A204.1 (cell line): ENCODE results near the gene KCTD17.

Source experiments
- FAIRE-seq: peaks from 2 replicates; lab custom pipeline; 2012; peaks lifted over from hg19 to GRCh38; lab: Jason Lieb, UNC

KCTD17 gene

DNA sequence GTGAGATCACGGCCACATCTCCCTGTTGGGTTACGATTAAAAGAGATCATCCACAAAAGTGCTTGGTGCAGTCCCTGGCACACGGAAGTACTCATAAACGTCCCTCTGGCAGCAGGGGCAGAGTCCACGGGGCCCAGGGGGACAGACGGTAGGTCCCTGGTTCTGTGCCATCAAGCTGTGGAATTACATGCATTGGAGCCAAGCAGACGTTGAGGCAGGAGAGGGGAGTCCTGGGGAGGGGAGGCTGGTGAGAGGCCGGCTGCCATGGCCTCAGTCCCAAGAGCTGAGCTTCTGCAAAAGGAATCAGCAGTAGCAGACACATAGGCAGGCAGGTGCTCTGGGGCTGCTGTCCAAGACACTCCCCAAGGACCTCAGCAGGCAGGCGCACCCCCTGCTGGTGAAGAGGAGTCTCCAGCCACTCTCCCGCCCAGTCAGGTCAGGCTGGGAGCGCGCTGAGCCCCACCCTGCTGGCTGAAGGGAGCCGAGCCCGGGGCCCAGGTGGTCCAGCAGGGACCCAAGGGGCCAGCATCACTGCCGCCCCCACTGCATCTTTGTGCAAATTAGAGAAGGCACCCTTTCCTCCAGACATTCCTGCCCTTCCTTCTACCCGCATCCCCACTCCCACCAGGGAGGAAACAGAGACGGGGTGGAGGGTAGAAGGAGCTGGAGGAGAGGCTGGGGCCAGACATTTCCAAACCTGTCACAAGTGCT lies 7.6 kb upstream of the KCTD17 start:
- FAIRE-seq, result no peak

DNA sequence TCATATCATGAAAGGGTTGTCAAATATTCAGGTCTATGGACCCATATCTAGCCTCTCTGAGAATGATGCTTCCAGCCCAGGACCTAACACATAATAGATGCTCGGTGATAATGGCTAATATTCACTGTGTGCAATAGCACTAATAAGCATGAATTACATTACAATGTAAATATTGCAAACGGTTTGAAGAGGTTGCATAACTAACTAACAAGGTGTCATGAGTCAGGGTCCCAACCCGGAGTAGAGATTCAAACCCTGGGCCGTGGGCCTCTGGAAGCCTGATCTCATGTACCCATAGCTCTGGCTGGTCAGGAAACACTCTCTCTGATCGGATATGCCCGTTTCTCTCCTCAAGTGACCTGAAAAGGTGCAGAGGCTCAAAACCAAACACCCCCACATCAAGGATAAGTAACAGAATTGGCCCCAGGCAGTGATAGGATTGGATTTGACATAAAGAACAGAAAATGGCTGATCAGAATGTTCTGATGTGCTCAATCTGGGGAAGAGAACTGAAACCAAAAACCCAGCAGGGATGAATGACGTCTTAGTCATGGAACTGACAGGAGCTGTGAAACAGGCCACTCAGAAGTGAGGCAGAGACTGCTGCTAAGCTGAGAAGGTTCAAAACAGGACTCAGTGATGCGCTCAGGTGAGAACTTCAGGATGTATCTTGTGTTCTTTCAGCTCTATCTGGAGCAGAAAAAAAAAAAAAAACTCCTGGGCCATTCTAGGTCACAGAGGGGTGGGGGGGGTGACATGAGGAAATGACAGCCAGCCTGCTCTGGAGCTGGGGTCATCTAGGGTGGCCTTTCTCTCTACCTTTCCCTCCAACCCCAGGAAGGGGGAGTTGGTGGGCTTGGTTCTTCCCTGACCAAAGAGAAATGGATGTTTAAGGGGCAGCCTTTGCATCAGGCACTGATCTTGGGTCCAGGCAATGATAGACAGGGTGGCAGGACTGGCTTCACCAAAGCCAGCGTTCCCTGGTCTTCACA lies 6.6 kb upstream of the KCTD17 start:
- no peak for FAIRE-seq

DNA sequence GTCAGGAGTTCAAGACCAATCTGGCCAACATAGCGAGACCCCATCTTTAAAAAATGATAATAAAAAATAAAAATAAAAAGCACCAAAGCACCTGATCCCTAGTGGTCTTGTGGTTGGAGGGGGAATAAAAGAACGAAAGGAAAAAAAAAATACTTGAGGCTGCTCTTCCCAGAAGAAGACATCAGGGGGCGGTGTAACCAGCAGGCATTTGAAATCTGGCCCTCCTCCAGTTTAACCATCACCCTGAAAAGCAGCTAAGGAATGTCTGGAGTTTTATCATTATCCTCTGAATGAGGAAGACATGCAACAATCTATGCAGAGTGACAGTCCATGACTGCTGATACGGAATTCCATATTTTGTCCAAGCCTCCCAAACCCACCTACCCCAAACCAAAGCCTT lies 5.6 kb upstream of the KCTD17 start:
- FAIRE-seq, result no peak

DNA sequence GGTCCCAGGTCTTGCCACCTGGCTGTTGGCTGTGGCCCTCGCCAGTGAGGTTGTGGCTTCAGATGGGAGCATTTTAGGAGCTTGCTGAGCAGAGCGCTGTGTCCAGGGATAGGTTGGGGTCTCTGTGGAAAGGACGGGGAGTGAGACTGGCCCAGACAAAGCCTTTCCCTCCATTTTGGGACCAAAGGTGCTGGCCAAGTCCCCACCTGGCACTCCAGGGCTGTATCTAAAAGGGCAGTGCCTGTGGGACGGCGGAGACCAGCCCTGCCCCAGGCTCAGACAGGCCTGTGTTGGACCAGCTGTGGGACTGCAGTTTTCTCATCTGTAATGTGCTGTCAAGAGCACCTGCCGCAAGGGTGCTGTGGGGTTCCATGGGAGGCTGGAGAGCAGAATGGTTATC lies 5.0 kb upstream of the KCTD17 start:
- FAIRE-seq, result no peak

DNA sequence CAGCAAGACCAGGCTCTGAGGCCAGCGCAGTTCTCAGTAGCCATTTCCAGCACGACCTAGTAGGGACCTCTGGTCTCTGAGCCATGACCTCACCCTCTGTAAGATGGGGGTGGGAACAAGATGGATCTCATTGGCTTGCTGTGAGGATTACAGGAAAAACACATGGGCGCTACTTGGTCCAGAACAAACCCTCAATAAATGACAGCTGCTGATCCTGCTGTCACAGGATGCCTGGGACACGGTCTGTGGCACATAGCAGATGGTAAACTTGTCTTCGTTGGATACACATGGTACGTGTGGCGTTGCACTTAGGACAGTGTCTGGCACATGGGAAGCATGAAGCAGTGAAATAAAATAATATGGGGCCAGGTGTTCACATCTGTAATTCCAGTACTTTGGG lies 4.5 kb upstream of the KCTD17 start:
- no peak for FAIRE-seq

DNA sequence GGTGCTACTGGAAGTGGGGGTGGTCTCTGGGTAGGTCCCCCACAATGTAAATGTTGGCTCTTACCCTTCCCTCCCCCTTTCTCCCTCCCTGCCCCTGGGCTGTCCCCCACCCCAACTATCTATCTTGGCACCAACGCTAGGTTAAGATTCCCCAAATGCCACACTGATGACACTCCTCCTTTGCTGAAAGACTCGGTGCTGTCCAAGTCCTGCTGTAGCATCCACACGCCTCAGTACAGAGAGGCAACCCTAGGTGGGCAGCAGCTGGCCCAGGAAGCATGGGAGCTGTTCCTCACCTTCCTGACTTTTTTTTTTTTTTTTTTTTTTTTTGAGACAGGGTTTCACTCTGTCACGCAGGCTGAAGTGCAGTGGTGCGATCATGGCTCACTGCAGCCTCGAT lies 3.4 kb upstream of the KCTD17 start:
- FAIRE-seq, result no peak

DNA sequence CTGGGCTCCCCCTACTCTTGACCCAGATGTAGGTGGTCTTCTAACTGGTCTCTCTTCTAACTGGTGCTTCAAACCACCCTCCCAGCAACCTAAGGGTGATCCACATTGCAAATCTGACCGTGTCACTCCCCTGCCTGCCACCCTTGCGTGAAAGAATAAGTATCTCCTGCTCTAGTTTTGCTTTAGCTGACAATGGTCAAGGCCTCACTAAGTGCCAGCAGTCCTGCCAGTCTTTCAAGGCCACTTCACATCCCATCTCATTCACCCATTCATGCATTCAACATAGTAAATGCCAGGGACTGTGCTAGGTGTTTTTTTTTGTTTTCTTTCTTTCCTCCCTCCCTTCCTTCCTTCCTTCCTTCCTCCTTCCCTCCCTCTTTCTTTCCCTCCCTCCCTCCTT lies 2.3 kb upstream of the KCTD17 start:
- no peak for FAIRE-seq

DNA sequence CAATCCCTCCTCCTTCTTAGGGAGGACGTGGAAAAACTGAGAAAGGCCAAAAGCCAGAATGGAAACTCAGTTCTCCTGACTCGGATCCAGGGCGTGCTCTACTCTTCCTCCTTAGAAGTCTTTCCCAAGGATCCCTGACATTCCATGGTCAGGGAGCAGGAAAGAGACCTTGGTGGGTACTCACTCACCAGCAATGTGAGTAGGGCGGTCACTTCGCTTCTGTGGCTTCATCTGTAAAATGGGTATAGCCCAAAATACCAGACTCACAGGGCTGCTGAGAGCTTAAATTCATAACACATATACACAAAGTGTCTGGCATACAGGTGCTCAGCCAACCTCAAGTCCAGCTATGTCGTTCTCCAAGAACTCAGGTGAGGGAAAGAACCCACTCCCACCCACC lies 629 bp upstream of the KCTD17 start:
- no peak for FAIRE-seq

DNA sequence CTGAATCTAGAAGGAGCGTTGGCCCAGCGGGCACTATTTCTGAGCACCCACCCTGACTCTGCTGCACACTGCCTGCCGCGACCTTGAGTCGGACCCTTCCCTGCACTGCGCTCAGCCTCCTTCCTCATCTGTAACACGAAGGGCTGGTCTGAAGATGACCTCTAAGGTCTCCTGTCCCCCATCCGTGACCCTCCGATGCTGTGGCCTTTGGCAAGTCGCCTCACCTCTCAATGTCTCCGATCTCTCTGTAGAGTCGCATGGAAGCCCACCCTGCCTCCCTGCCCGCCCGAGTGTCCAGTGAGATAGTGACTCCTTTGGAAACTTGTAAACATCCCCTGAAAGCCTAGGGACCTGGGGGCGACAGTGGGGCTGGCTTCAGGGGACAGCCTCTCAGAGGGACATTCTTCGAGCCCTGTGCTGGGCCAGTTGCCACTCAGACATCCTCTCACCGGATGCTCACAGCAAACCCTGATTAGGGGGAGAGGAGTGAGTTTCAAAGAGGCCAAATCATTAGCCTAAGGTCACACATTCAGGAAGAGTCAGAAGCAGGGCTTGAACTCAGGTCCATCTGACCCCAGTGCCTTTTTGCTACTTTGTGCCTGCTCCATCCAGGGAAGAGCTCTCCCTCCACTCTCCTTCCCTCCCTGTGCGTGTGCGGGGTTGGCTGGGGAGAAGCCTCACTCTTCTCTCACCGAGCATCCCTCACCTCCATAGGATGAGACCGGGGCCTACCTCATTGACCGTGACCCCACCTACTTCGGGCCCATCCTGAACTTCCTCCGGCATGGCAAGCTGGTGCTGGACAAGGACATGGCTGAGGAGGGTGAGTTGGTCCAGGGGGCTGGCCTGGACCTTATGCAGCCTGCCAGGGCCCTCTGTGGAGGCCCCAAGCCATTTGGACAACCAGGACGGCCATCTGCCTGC lies 1.1 kb downstream of the KCTD17 start:
- no peak for FAIRE-seq

DNA sequence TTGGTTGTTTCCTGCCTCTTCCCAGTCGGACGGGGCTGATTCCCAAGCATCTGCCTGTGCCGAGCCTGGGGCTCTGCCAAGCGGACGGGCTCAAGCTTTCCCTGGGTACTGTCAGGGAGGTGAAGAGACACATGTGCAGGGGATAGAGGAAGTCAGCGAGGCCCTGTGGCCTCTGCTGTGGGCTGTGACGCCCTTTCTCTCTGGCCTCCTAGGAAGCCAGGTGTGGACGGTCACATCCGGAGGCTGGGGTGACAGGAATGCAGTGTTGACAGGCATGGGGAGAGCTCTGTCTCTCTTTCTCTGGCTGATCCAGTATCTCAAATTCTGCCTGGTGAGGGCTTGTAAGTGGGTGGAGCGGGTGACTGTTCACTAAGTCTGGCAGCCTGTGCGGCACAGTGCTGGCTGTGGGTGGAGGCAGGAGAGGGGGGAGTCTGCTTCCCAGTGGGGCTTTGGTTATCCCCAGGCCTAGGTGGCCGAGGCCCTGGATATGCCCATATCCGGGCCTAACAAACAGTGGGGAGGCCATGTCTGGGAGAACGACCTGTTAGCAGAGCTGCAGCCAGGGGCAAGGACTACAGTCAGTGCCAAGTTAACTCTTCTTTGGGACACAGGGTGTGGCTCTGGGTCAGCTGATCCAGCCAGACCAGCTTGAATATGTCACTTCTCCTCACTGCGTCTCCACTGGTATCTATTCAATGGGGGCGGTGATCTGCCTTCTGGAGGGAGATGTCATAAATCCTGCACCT lies 1.9 kb downstream of the KCTD17 start:
- FAIRE-seq, result no peak

DNA sequence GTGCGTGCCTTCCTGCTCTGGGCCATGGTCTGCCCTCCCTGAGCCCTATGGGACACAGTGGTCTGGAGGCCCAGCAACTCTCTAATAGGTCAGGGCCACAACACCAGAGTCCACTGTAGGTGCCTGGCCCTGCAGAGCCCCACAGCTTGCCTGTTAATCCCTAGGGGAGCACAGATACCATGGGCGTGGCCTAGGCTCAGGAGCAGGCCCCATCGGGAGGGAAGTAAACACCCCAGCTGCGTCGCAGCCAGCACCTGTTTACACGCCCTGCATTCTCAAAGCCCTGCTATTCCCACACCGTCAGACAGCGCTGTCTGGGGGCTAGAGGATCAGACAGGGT lies 2.5 kb downstream of the KCTD17 start:
- no peak for FAIRE-seq

DNA sequence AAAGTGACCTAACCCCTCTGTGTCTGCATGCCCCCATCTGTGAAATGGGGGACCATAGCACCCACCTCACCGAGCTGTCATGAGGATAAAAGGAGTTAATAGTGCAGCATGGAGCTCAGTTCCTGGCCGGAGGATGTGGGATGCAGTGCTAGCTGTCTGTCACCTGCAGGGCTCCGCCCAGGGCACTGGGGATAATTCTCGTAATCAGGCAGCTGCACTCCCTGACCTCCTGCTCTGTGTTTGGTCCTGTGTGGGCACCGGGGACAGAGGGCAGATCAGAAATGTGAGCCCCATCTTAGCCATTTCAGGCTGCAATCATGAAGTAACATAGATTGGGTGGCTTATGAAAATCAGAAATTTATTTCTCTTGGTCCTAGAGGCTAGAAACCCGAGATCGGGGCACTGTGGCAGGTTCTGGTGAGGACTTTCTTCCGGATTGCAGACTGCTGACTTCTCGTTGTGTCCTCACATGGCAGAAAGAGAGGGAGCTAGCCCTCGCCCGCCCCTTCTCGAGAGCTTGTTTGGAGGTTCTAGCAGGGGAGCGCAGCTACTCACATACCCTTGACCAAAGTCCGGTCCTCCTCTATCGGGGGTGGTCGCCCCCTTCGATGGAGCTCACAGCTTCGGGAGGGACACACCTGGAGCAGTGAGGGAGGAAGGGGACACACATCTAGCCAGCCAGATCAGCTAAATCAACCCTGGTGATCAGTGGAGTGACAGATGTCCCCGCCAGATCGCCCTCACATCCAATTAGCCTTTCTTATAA lies 3.2 kb downstream of the KCTD17 start:
- no peak for FAIRE-seq

DNA sequence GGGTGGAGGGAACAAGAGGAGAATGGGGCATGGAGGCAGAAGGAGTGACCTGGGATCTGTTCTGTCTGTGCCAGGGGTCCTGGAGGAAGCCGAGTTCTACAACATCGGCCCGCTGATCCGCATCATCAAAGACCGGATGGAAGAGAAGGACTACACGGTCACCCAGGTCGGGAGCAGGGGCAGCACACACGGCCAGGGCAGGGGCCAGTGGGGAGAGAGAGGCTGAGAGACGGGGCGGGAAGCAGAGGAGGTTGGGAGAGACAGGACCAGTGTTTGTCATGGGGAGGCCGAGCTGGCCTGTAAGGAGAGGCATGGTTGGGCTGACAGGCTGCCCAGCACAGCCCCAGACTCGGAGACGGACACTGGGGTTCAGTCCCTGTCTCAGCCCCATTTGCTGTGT lies 4.7 kb downstream of the KCTD17 start:
- FAIRE-seq, result no peak

DNA sequence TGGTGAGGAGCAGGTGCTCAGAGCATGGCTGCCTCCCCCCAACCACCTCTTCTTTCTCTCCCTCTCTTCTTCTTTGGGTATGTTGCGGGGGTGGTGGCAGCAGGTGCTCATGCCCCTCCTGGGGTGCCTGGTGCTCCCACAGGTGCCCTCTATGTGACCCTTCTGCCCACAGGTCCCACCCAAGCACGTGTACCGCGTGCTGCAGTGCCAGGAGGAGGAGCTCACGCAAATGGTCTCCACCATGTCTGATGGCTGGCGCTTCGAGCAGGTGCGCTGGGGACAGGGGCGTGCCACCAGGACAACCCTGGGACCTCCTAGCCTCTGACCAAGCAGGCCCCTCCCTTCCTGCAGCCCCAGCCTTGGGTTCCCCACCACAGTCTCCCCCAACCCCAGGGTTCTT lies 5.7 kb downstream of the KCTD17 start:
- no peak for FAIRE-seq

DNA sequence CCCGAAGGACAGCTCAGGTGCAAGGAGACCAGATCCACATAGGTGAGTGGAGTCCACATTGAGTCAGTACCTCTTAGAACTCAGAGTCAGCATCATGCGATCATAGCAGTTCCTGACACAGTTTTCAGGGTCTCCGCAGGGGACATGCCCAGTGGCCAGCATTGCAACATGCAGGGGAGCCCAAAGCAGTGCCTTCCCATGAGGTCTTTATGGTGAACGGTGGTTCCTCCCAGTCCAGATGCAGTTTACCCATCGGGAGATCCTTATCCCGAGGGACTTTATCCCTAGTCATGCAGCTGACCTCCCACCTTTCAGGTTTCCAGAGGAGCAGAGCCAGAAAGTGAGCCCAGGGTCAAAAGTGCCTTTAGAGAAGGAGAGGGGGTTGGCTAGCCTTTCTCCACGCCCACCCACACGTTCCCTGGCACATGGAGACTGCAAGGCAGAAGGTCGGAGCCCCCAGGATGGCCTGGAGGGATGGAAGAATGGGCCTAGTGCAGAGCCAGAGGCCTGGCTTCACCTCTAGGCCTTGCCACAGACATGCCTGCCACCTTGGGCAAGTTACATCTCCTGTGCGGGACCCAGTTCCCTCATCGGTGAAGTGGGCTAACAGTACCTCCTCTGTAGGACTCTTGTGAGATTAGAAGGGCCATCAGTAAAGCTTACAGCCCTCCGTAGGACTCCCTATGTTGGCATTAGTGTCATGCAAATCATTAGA lies 6.4 kb downstream of the KCTD17 start:
- no peak for FAIRE-seq

DNA sequence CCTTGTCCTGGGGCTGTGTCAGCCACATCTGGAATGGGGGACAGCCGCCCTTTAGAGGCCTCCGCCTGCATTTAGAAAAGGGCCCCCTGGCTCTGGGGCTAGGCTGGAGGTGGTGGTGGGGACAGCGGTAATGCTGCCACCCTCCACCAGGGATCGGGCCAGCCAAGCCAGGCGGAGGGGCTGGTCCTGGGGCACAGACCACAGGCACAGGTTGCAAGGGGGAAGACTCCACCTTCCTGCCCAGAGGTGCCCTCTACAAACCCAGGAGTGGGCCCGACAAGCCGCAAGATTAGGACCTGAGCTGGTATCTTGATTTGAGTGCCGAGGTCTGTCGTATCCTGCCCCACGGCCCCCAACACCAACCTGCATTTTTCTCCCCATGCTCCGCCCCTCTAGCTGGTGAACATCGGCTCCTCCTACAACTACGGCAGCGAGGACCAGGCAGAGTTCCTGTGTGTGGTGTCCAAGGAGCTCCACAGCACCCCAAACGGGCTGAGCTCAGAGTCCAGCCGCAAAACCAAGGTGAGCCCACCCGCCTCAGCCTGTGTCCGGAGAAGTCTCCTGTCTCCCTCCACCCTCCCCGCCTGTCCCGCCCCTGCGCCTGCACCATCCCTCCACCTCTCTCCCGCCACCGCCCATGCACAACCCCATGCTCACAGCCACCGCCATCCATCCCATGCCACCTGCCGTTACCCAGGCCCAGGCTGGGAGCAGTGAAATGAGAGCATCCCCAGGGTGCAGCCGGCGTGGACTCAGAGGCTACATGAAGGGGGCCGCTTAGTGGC lies 7.6 kb downstream of the KCTD17 start:
- no peak for FAIRE-seq

DNA sequence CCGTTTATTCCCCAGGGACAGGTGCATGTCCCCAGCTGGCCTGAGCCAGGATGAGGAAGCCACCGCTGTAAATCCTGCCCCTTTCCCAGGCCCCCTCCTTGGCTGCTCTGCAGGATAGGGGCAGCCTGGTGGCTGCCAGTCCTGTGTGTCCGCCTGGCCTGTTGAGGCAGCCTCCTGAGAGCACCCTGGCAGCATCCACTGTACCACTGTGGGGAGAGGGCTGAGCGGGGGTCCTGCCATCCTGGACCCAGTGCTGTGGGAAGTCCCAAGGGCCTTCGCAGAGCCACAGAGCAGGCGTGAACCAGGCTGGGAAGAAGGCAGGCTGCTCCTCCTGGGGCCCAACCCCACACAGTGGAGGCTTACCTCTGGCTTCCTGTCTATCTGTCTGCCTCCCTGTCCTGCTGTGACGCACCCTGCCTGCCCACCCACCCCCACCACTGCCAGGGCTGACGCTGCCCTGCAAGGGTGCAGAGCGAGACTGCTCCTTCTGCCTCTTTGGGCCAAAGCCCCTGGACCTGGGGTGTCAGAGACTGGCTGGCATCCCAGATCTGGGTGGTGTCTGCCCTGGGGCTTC lies 8.4 kb downstream of the KCTD17 start:
- no peak for FAIRE-seq

DNA sequence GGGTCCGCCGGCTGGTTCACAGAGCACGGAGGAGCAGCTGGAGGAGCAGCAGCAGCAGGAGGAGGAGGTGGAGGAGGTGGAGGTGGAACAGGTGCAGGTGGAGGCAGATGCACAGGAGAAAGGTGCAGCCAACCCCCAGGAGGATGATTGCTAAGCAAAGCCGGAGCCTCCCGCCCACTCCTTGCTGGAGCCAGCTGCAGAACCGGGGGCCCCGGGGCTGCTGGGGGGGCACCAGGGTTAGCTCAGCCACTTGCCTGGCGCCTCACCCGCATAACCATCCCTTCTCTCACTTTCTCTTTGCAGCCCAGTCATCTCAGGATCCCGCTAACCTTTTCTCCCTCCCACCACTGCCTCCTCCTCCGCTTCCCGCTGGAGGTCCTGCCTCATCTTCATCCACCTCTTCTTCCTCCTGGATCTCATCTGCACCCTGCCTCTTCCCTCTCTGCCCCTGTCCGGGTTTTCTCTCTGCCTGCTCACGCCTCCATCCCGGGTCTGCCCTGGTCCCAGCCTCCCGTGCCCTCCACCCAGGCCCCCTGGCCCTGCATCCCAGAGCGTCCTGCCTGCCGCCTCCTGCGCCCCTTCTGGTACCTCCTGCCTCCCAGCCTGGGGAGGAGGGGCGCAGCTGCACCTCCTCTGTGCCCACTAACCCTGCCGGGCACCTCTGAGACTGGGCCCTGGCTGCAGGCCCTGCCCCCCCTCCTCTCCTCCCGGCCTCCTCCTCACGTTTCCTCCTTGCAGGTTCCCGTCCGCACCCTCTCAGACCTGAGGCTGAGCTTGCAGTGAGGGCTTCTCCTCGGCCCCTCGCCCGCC lies 9.5 kb downstream of the KCTD17 start:
- FAIRE-seq, result no peak
